HCT116 (cell line): ENCODE data around the gene USP33. TPM values are rescaled to one million over a fixed set of nuclear protein-coding genes. Genes with fewer than 3 reads are reported as not detected.
"Not testable (repeated sequence)": the region's sequence is repeated elsewhere in the genome, so short reads cannot be mapped to it uniquely, and the experiment has no call there.

Source experiments
- ATAC-seq: fragments of 200-7000 bp; cut with Tn5 transposase; 2 replicates; pipeline ENCODE4 v1.9.1; 2020; ENCODE audit warnings: mild to moderate bottlenecking, moderate library complexity
- BruUV-seq: library from RNA; stranded (reverse); fragments of 400-500 nt; replicated peaks from 2 replicates; lab custom pipeline; 2021; lab: Mats Ljungman, UMichigan
- CTCF ChIA-PET: fragments of 300-600 bp; sonication (Branson Sonifier 250); formaldehyde crosslinking; loops from one replicate; lab custom pipeline; 2021; ENCODE audit warnings: antibody characterized with exemption; lab: Charles Lee
- POLR2A ChIA-PET: fragments of 300-600, 350-600 bp; sonication (Branson Sonifier 250); formaldehyde crosslinking; loops from one replicate; lab custom pipeline; 2021; ENCODE audit warnings: antibody characterized with exemption; lab: Charles Lee
- RAD21 ChIA-PET, 2 experiments: fragments of 300-600 bp; sonication (Branson Sonifier 250); formaldehyde crosslinking; loops; one replicate each; lab custom pipeline; 2023; ENCODE audit warnings: low total read pairs in 2 of 2; ENCODE audit not compliant: uncharacterized antibody in 2 of 2, unreplicated experiment in 2 of 2, low non-redundant PET in 1 of 2; lab: Charles Lee
- DNase-seq: peaks from one replicate; pipeline ENCODE4 v3.0.0-alpha.2; 2010; ENCODE audit warnings: low read depth, low spot score
- H2AFZ ChIP-seq: fragments of 200-600 bp; shearing (Covaris generic), sonication (generic); 2 replicates; pipeline ENCODE4 v1.6.1; 2017; ENCODE audit warnings: low read depth, mixed run types, mixed read lengths, antibody characterized with exemption, low read length; ENCODE audit not compliant: poor library complexity, severe bottlenecking
- H3K27ac ChIP-seq: 2 replicates; pipeline ENCODE4 v1.5.1; 2012; ENCODE audit warnings: low read depth, low read length
- H3K27me3 ChIP-seq: fragments of 200-600 bp; sonication (generic); 2 replicates; pipeline ENCODE4 v1.6.1; 2016; ENCODE audit warnings: mixed run types, low read length, mixed read lengths; ENCODE audit not compliant: insufficient read depth
- H3K36me3 ChIP-seq, 2 experiments: fragments of 200-500 bp in 1 of 2; fragments of 200-600 bp in 1 of 2; sonication (Bioruptor generic) in 1 of 2; sonication (generic) in 1 of 2; 2 replicates each; pipeline versions ENCODE4 v1.5.1 to v1.6.1; 2014 to 2016; ENCODE audit warnings: low read length in 2 of 2, inconsistent platforms in 1 of 2, mixed read lengths in 1 of 2, mixed run types in 1 of 2; ENCODE audit not compliant: insufficient read depth in 2 of 2, control insufficient read depth in 1 of 2
- H3K4me1 ChIP-seq, 2 experiments: fragments of 200-600 bp in 1 of 2; sonication (generic) in 1 of 2; 2 replicates each; pipeline versions ENCODE4 v1.5.1 to v1.6.1; 2012 to 2017; ENCODE audit warnings: low read length in 2 of 2, inconsistent platforms in 1 of 2, mild to moderate bottlenecking in 1 of 2, mixed read lengths in 1 of 2, mixed run types in 1 of 2, moderate library complexity in 1 of 2; ENCODE audit not compliant: insufficient read depth in 2 of 2, control insufficient read depth in 1 of 2
- H3K4me2 ChIP-seq: fragments of 200-600 bp; sonication (generic); 2 replicates; pipeline ENCODE4 v1.6.1; 2017; ENCODE audit warnings: mixed run types, low read length, mixed read lengths
- H3K4me3 ChIP-seq, 2 experiments: fragments of 200-600 bp in 1 of 2; sonication (generic) in 1 of 2; replicated peaks in 1 of 2; 2 replicates each; pipeline ENCODE4 v1.5.1; 2011 to 2016; ENCODE audit warnings: low read length in 2 of 2, control low read depth in 1 of 2, low read depth in 1 of 2, mild to moderate bottlenecking in 1 of 2, mixed read lengths in 1 of 2, mixed run types in 1 of 2
- H3K79me2 ChIP-seq: fragments of 200-600 bp; sonication (generic); 2 replicates; pipeline ENCODE4 v1.6.1; 2017; ENCODE audit warnings: mild to moderate bottlenecking, mixed run types, low read length, moderate library complexity, mixed read lengths; ENCODE audit not compliant: insufficient read depth
- H3K9ac ChIP-seq: fragments of 200-600 bp; sonication (generic); 2 replicates; pipeline ENCODE4 v1.6.1; 2016; ENCODE audit warnings: low read length, mixed read lengths
- H3K9me2 ChIP-seq: fragments of 200-600 bp; sonication (generic), shearing (Covaris generic); 2 replicates; pipeline ENCODE4 v1.6.1; 2017; ENCODE audit warnings: mixed run types, mild to moderate bottlenecking, moderate library complexity; ENCODE audit not compliant: insufficient read depth
- H3K9me3 ChIP-seq, 2 experiments: fragments of 200-500 bp in 1 of 2; fragments of 200-600 bp in 1 of 2; sonication (Bioruptor generic) in 1 of 2; sonication (generic) in 1 of 2; 2 replicates each; pipeline ENCODE4 v1.6.1; 2014 to 2017; ENCODE audit warnings: low read length in 2 of 2, mixed read lengths in 2 of 2, inconsistent platforms in 1 of 2, low read depth in 1 of 2, mild to moderate bottlenecking in 1 of 2, mixed run types in 1 of 2, moderate library complexity in 1 of 2; ENCODE audit not compliant: control insufficient read depth in 1 of 2, insufficient read depth in 1 of 2
- H4K20me1 ChIP-seq: fragments of 200-600 bp; sonication (generic), shearing (Covaris generic); 2 replicates; pipeline ENCODE4 v1.6.1; 2017; ENCODE audit warnings: mixed run types, mild to moderate bottlenecking, moderate library complexity; ENCODE audit not compliant: insufficient read depth
- CTCF ChIP-seq, 3 experiments: fragments of 200-600 bp in 1 of 3; sonication (generic) in 1 of 3; IDR thresholded peaks in 2 of 3; conservative IDR thresholded peaks in 1 of 3; 2 replicates each; pipeline ENCODE4 v1.5.1; 2012 to 2017; ENCODE audit warnings: low read depth in 2 of 3, low read length in 2 of 3, antibody characterized with exemption in 1 of 3, borderline replicate concordance in 1 of 3, control low read depth in 1 of 3, mild to moderate bottlenecking in 1 of 3, mixed read lengths in 1 of 3, mixed run types in 1 of 3, moderate library complexity in 1 of 3; ENCODE audit not compliant: insufficient read depth in 1 of 3
- intact Hi-C: fragments of 100-400 bp; cut with micrococcal nuclease; formaldehyde crosslinking; loops from 2 replicates; pipeline ENCODE4 v1.10.0; 2022
- total RNA-seq: library from RNA; stranded (reverse); gene quantifications from one replicate; pipeline ENCODE4 v1.2.1, GENCODE V29; 2021; ENCODE audit not compliant: unreplicated experiment

The USP33 gene
- total RNA-seq, 1 experiment from 2014 or later, result 46.1 TPM

GRCh38 chr1:77649127-77649526 lies 110.5 kb downstream of the USP33 start (continued):
- TF ChIP-seq CTCF (IDR thresholded peaks at IDR 0.05 in 2 of 3, conservative IDR thresholded peaks at IDR 0.05 in 1 of 3; ENCODE audit: borderline replicate concordance in 1 of 3, insufficient read depth in 1 of 3, low read depth in 2 of 3, low read length in 2 of 3), result no peak
- TF ChIP-seq, all 23 proteins: peak for 0

- BruUV-seq, DNase-seq, CTCF ChIA-PET, H3K9me2 ChIP-seq, H4K20me1 ChIP-seq, H3K4me2 ChIP-seq, POLR2A ChIA-PET, ATAC-seq, intact Hi-C loops, H3K27me3 ChIP-seq, H3K9me3 ChIP-seq, RAD21 ChIA-PET, H3K36me3 ChIP-seq, H3K4me3 ChIP-seq, H3K9ac ChIP-seq, H3K27ac ChIP-seq, H3K4me1 ChIP-seq, H2AFZ ChIP-seq: not testable (repeated sequence)
- H3K79me2 ChIP-seq, result peaks cover 98% of the 10 kb centered on the region
Measured at GRCh38 chr1:77646224-77646623, 113.4 kb downstream of the USP33 start.

Other genes with a start within 250 kb of the USP33 start
- 48.9 TPM for gene ZZZ3, start 77.2 kb downstream of the USP33 start, total RNA-seq
- gene MIGA1, start 19.8 kb upstream of the USP33 start, total RNA-seq, result 9.6 TPM
- 0.15 TPM for gene NEXN, start 128.8 kb upstream of the USP33 start, total RNA-seq
- gene FUBP1, start 219.2 kb upstream of the USP33 start, total RNA-seq, result 125 TPM
- gene DNAJB4, start 245.1 kb upstream of the USP33 start, total RNA-seq, result 26.0 TPM